ENCODE results near the gene KAZALD1. TPM values are rescaled to one million over a fixed set of nuclear protein-coding genes. Genes with fewer than 3 reads are reported as not detected.
A peak's percentile ranks its signal among the peaks of the same experiment; 100 is the strongest.

KAZALD1 gene
- total RNA-seq, 1 donor from 2014 or later, result 1.3 TPM

DNA sequence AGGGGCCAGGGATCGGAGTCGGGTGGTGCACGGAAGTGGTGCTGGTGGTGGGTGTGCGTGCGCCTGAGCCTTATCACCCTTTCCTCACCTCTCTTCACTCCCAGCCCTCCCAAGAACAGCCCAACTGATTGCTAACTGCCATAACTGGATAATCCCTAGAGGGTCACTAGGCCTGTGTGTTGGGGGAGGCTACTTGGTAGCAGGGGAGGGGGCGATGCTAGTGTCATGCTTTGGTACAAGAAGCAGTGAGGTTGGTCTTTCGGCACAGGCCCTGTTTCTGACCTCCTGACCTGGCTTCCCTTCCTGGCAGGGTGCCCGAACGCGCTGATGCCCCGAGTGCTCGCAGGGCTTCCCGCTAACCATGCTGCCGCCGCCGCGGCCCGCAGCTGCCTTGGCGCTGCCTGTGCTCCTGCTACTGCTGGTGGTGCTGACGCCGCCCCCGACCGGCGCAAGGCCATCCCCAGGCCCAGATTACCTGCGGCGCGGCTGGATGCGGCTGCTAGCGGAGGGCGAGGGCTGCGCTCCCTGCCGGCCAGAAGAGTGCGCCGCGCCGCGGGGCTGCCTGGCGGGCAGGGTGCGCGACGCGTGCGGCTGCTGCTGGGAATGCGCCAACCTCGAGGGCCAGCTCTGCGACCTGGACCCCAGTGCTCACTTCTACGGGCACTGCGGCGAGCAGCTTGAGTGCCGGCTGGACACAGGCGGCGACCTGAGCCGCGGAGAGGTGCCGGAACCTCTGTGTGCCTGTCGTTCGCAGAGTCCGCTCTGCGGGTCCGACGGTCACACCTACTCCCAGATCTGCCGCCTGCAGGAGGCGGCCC is 652 bp downstream of the KAZALD1 start:
- H3K9me3 Mint-ChIP-seq (ENCODE audit: low read depth), result no peaks in the 10 kb centered on the region
- H3K4me3 Mint-ChIP-seq (ENCODE audit: low read depth), result peak overlapping the region; percentile 63
- H3K27me3 Mint-ChIP-seq, result peaks cover 48% of the 10 kb centered on the region
- no peaks in the 10 kb centered on the region for H3K36me3 Mint-ChIP-seq (ENCODE audit: insufficient read depth)
- H3K4me1 Mint-ChIP-seq (ENCODE audit: low read depth), result peaks cover 16% of the 10 kb centered on the region
- peak; percentile 74 for DNase-seq (ENCODE audit: low spot score, unreplicated experiment)
- no peak overlapping the region for H3K27ac Mint-ChIP-seq
- TF ChIP-seq, protein P1, sequence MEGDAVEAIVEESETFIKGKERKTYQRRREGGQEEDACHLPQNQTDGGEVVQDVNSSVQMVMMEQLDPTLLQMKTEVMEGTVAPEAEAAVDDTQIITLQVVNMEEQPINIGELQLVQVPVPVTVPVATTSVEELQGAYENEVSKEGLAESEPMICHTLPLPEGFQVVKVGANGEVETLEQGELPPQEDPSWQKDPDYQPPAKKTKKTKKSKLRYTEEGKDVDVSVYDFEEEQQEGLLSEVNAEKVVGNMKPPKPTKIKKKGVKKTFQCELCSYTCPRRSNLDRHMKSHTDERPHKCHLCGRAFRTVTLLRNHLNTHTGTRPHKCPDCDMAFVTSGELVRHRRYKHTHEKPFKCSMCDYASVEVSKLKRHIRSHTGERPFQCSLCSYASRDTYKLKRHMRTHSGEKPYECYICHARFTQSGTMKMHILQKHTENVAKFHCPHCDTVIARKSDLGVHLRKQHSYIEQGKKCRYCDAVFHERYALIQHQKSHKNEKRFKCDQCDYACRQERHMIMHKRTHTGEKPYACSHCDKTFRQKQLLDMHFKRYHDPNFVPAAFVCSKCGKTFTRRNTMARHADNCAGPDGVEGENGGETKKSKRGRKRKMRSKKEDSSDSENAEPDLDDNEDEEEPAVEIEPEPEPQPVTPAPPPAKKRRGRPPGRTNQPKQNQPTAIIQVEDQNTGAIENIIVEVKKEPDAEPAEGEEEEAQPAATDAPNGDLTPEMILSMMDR (IDR thresholded peaks at IDR 0.05; ENCODE audit: unreplicated experiment), result peak; percentile 76

DNA sequence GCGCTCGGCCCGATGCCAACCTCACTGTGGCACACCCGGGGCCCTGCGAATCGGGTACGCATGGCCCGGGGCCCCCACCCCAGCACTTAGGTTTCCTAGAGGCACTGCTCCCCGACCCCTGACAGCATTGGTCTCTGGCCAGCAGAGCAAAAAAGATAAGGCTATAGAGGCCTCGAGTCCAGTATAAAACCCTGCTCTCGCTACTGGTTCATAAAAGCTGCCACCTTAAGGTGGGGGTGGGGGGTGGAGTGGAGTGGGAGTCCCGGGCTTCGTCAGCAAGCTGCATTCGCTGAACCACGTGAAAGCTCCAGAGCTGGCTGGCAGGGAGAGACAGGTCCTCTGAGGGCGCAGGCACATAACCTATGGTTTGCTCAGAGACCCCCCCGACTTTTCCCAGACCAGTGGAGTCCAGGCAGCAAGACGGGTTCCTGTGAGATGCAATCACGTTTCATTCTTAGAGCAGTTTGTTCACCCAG is 1.3 kb downstream of the KAZALD1 start:
- Mint-ChIP-seq H3K4me3 (ENCODE audit: low read depth) (no peak overlapping the region), H3K27ac (no peak overlapping the region), H3K36me3 (ENCODE audit: insufficient read depth) (no peaks in the 10 kb centered on the region), H3K4me1 (ENCODE audit: low read depth) (peaks cover 16% of the 10 kb centered on the region), H3K9me3 (ENCODE audit: low read depth) (no peaks in the 10 kb centered on the region), H3K27me3 (peaks cover 52% of the 10 kb centered on the region)
- TF ChIP-seq, protein P1 (IDR thresholded peaks at IDR 0.05; ENCODE audit: unreplicated experiment), result no peak
- DNase-seq (ENCODE audit: low spot score, unreplicated experiment), result no peak

DNA sequence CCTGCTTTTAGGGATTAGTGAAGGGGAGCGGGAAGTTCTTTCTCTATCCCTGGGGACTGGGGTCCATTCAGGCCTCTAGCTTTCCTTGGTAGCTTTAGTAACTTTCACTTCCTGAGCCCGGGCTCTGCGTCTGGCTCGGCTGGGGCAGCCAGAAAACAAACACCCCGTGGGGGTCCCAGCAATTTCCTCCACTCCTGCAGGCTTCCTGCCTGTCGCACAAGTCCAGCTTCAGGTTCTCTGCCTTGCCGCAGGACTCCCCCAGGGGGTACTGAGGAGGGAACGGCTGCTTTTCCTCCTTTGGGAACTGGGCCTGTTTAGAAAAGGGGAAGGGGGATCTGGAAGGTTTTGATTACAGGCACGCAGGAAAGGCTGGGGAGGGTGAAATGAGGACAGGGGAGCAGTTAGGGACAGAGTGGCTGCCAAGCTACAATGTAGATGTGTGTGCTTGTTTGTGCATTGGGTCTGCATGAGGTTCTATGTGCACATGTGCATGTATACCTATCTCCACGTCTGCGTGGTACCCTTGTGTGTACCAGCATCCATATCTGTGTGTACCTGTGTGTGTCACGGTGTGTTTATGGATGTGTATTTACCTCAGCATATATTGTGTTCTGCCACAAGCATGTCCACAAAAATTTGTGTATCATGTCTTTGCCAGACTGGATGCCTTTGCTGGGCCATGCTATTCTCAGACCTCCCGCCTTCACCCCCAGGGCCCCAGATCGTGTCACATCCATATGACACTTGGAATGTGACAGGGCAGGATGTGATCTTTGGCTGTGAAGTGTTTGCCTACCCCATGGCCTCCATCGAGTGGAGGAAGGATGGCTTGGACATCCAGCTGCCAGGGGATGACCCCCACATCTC is 2.0 kb downstream of the KAZALD1 start:
- no peak for DNase-seq (ENCODE audit: low spot score, unreplicated experiment)
- Mint-ChIP-seq H3K36me3 (ENCODE audit: insufficient read depth) (no peaks in the 10 kb centered on the region), H3K27ac (no peak overlapping the region), H3K4me3 (ENCODE audit: low read depth) (no peak overlapping the region), H3K9me3 (ENCODE audit: low read depth) (no peaks in the 10 kb centered on the region), H3K27me3 (peaks cover 52% of the 10 kb centered on the region), H3K4me1 (ENCODE audit: low read depth) (peaks cover 16% of the 10 kb centered on the region)
- TF ChIP-seq, protein P1 (IDR thresholded peaks at IDR 0.05; ENCODE audit: unreplicated experiment), result no peak

DNA sequence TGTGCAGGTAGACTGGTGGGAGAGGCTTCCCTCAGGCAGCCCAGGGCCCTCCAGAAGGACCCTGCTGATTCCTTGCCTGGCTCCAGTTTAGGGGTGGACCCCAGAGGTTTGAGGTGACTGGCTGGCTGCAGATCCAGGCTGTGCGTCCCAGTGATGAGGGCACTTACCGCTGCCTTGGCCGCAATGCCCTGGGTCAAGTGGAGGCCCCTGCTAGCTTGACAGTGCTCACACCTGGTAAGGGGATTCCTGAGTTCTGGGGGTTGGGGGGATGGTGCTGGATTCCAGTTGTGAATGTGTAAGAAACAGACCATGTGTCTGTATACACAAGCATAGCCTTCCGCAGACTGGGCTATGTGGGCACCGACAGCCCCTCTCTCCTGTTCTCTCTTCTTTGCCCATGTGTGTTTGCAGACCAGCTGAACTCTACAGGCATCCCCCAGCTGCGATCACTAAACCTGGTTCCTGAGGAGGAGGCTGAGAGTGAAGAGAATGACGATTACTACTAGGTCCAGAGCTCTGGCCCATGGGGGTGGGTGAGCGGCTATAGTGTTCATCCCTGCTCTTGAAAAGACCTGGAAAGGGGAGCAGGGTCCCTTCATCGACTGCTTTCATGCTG is 2.7 kb downstream of the KAZALD1 start:
- H3K27ac Mint-ChIP-seq, result no peak overlapping the region
- TF ChIP-seq, protein P1 (IDR thresholded peaks at IDR 0.05; ENCODE audit: unreplicated experiment), result no peak
- peaks cover 52% of the 10 kb centered on the region for H3K27me3 Mint-ChIP-seq
- peaks cover 13% of the 10 kb centered on the region for H3K4me1 Mint-ChIP-seq (ENCODE audit: low read depth)
- no peaks in the 10 kb centered on the region for H3K9me3 Mint-ChIP-seq (ENCODE audit: low read depth)
- no peaks in the 10 kb centered on the region for H3K36me3 Mint-ChIP-seq (ENCODE audit: insufficient read depth)
- no peak for DNase-seq (ENCODE audit: low spot score, unreplicated experiment)
- H3K4me3 Mint-ChIP-seq (ENCODE audit: low read depth), result no peak overlapping the region

Measured in progenitor cell of endocrine pancreas (in vitro differentiated cells).